ENCODE measurements around the gene LDAH. TPM values are rescaled to one million over a fixed set of nuclear protein-coding genes. Genes with fewer than 3 reads are reported as not detected.
A peak's percentile ranks its signal among the peaks of the same experiment; 100 is the strongest.

Gene LDAH
- total and polyA plus RNA-seq, 4 donors: 19.7 to 32.9 (median 21.8) TPM

DNA sequence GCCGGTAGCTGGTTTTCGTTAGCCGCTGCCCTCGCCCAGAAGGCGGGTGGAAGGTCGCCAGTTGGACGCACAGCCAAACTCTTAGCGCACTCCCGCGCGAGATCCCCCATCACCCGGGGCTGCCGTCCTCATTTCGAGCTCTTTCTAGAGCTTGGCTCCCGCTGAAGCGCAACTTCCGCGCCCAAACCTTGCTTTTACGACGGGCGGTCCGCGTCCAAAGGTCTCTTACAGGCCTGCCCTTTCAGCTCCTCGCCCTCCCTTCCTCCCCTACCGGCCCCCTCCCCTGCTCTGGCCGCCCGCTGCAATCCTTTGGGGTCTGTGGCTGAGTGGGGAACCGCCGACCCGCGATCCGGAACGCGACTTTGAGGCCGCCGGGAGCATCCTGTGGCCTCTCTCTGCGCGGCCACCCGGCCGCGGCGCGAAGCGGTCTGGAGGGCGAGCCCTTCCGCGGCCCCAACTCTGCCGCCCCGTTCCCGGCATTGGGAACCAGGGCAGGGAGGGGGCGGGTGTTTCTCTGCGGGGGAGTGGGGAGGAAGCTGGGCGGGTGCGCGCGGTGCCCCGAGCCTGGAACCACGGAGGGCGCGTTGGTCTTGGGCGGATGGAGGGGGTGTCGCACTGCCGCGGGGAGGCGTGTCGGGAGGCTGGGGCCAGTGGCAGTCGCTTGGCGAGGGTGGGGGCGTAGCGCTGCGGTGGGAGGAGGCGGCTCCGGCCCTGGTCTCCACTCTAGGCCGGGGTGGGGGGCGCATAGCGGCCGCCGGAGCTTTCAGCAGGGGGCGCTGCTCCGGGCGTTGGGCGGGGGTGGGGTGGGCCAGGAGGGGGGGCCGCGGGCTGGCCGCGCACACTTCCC, 156.4 kb downstream of the LDAH start, which contains the start of gene GDF7:
Gene GDF7 (plus strand): TSS at position 841 of the 847 bp plus-strand sequence. CDS start 96 bp downstream, outside the sequence.
- DNase-seq (ENCODE audit: low read depth in 4 of 6, low spot score in 6 of 6): peak in 2 of 6 donors; percentile 22 to 41
- under 1% methylated on average over 68 of the region's 86 CpGs for WGBS (ENCODE audit: insufficient coverage)
- peak within 1 kb of the TSS; percentile 31 for H3K4me3 ChIP-seq (ENCODE audit: low read depth, low read length)
- H3K27ac ChIP-seq (ENCODE audit: low read depth, low read length): no peak within 1 kb of the TSS
- no peaks in the 10 kb centered on the region for H3K36me3 ChIP-seq (ENCODE audit: control insufficient read depth, insufficient read depth, low read length)
- no peaks in the 10 kb centered on the region for H3K9me3 ChIP-seq (ENCODE audit: control insufficient read depth, insufficient read depth, low read length)
- H3K4me1 ChIP-seq (ENCODE audit: control insufficient read depth, insufficient read depth, low read length): peaks cover 54% of the 10 kb centered on the region
- peaks cover 95% of the 10 kb centered on the region for H3K27me3 ChIP-seq (ENCODE audit: control insufficient read depth, insufficient read depth, low read length)

DNA sequence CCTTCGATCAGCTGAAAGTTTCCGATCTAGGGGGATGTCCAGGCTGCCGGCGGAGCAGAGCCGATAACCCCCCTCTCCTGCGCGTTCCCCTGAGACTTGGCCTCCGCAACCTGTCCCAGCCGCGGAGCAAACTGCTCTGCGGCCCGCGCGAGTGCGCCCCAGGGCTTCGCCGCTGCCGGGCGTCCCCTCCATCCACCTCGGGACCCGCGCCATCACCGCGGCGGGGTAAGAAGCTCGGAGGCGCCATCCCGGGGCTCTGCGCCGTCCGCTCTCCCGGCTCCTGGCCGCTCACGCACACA, 156.9 kb downstream of the LDAH start:
- Histone ChIP-seq H3K9me3 (ENCODE audit: control insufficient read depth, insufficient read depth, low read length) (no peaks in the 10 kb centered on the region), H3K4me1 (ENCODE audit: control insufficient read depth, insufficient read depth, low read length) (peaks cover 49% of the 10 kb centered on the region), H3K27me3 (ENCODE audit: control insufficient read depth, insufficient read depth, low read length) (peaks cover 94% of the 10 kb centered on the region), H3K36me3 (ENCODE audit: control insufficient read depth, insufficient read depth, low read length) (no peaks in the 10 kb centered on the region), H3K4me3 (ENCODE audit: low read depth, low read length) (peak overlapping the region; percentile 2), H3K27ac (ENCODE audit: low read depth, low read length) (no peak overlapping the region)
- DNase-seq (ENCODE audit: low read depth in 4 of 6, low spot score in 6 of 6): no peak
- WGBS (ENCODE audit: insufficient coverage): under 1% methylated on average over 34 of the region's 34 CpGs

DNA sequence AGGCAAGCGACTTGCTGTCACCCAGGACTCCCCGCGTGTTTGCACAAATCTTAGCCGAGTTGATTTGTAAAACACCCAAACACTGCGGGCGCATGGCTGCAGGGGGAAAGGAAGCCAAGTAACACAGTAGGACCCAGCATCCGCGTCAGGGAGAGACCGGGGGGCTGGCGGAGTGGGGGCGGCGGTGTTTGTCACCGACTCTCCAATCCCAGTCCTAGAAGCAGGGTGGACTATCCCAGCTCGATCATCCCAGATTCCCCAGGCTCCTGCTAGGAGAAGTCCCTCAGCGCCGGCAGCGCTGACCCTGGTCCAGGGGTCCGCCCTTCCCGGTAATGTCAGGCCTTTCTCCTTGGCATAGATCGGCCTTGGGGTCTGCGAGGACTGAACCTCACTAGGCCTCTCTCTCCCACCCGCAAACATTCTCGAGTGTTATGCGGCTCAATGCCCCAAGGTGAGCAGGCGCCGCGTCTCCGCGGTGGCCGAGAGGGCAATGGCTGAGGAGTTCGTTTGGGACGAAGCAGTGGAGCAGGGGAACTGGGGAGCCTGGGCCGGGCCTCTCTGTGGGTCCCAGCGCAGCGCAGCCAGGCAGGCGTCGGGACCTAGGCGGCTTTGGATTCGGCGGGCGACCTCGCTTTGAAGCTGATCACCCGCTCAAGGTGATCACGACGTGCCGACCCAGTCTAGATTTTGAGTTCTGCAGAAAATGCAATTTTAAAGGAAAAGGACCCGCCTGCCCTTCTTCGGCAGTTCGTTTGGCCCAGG, 157.5 kb downstream of the LDAH start:
- 4% methylated on average over 49 of the region's 49 CpGs for WGBS (ENCODE audit: insufficient coverage)
- peak in 1 of 6 donors; percentile 17 for DNase-seq (ENCODE audit: low read depth in 4 of 6, low spot score in 6 of 6)
- Histone ChIP-seq H3K9me3 (ENCODE audit: control insufficient read depth, insufficient read depth, low read length) (no peaks in the 10 kb centered on the region), H3K27me3 (ENCODE audit: control insufficient read depth, insufficient read depth, low read length) (peaks cover 95% of the 10 kb centered on the region), H3K36me3 (ENCODE audit: control insufficient read depth, insufficient read depth, low read length) (no peaks in the 10 kb centered on the region), H3K4me1 (ENCODE audit: control insufficient read depth, insufficient read depth, low read length) (peaks cover 48% of the 10 kb centered on the region), H3K4me3 (ENCODE audit: low read depth, low read length) (peak overlapping the region; percentile 2), H3K27ac (ENCODE audit: low read depth, low read length) (no peak overlapping the region)

DNA sequence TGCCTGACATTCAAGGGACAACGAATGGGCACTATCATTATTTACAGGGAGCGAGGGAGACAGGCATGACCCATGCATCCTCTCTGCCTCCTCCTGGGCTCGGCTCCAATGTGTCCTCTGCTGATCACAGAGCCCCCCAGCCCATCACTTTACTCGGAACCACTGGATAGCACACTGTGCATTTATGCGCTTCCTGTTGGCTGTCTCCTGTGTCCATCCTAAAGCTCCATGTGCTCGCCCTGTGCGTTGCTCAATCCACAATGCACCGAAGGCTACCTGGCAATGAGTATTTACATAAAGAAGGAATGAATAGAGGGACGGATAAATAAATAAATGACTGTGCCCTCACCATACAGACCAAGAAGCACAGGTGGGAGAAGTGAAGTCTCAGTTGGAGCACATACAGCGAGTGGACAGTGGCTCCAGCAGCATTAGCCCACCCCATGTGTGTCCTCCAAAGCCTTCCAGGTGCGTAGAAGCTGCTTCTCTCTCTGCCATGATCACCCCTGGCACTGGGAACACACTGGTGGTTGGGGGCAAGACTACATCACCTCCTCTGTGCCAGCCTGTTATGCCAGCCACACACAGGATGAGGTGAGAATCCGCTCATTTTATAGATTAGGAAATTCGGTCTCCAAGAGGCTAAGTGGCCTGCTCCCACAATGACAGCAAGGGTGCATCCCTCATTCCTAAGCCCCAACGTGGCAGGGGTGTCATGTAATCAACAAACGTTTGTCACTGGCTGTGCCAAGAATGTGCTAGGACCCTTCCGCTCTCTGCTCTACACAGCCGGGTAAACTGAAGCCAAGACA, 158.3 kb downstream of the LDAH start:
- WGBS (ENCODE audit: insufficient coverage): 22% methylated on average over 14 of the region's 17 CpGs
- Histone ChIP-seq H3K9me3 (ENCODE audit: control insufficient read depth, insufficient read depth, low read length) (no peaks in the 10 kb centered on the region), H3K27me3 (ENCODE audit: control insufficient read depth, insufficient read depth, low read length) (peaks cover 91% of the 10 kb centered on the region), H3K27ac (ENCODE audit: low read depth, low read length) (no peak overlapping the region), H3K4me3 (ENCODE audit: low read depth, low read length) (no peak overlapping the region), H3K36me3 (ENCODE audit: control insufficient read depth, insufficient read depth, low read length) (no peaks in the 10 kb centered on the region), H3K4me1 (ENCODE audit: control insufficient read depth, insufficient read depth, low read length) (peaks cover 40% of the 10 kb centered on the region)
- peak in 1 of 6 donors; percentile 53 for DNase-seq (ENCODE audit: low read depth in 4 of 6, low spot score in 6 of 6)

DNA sequence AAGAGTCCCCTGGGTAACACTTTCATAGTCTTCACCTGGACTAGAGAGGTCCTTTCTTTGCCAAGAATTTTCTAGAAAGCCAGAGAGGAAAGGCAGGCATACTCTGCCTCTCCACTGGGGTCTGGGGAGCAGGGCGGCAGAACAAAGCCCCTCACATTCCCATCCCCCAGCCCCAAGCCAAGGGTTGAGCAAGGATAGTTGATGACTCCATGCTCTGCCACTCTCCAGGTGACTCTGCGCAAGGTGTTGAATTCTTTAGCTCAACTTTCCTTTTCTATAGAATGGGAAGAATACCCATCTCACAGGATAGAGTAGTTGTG, 158.9 kb downstream of the LDAH start:
- whole genome bisulfite sequencing (ENCODE audit: insufficient coverage): no CpG with 5 or more reads among the region's 2 CpGs
- DNase-seq (ENCODE audit: low read depth in 4 of 6, low spot score in 6 of 6): no peak
- Histone ChIP-seq H3K9me3 (ENCODE audit: control insufficient read depth, insufficient read depth, low read length) (no peaks in the 10 kb centered on the region), H3K4me1 (ENCODE audit: control insufficient read depth, insufficient read depth, low read length) (peaks cover 34% of the 10 kb centered on the region), H3K4me3 (ENCODE audit: low read depth, low read length) (no peak overlapping the region), H3K27ac (ENCODE audit: low read depth, low read length) (no peak overlapping the region), H3K27me3 (ENCODE audit: control insufficient read depth, insufficient read depth, low read length) (peaks cover 88% of the 10 kb centered on the region), H3K36me3 (ENCODE audit: control insufficient read depth, insufficient read depth, low read length) (no peaks in the 10 kb centered on the region)

DNA sequence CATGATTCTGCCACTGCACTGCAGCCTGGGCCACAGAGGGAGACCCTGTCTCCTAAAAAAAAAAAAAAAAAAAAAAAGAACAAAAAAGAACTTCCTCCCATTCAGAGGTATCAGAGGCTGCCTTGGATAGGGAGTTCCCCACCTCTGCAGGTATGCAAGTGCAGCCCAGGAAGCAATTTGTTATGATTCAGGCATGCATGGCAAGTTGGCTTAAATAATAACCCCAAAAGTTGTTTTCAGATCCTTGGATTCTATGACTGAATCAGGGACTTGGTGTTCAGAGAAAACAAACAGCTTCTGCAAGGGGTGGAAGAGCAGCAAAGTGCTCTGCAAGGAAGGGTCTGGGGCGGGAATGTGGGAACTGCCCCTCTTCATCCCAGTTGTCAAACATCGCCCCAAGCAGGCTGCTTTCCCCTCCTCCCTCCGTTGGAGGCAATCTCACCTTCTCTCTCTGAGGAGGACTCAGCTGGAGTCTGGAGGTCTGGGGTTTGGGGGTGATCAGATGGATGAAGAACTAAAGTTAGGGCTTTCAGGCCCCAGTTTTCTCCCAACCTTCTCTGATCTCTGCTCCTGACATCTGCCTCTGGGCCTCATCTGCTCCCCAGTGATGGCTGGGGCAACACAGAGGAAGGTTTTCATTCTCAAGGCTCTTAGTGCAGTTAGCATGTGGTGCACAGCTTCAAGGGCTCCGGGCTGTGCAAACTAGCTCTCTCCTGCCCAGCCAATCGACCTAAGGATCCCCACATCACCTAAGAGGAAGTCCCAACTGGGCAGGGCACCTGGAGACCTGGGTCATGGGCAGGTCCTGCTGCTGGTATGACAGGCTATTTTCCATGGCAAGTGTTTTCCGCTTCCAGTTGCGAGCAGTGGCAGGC, 159.5 kb downstream of the LDAH start:
- Histone ChIP-seq H3K4me3 (ENCODE audit: low read depth, low read length) (no peak overlapping the region), H3K27me3 (ENCODE audit: control insufficient read depth, insufficient read depth, low read length) (peaks cover 84% of the 10 kb centered on the region), H3K27ac (ENCODE audit: low read depth, low read length) (no peak overlapping the region), H3K4me1 (ENCODE audit: control insufficient read depth, insufficient read depth, low read length) (peaks cover 30% of the 10 kb centered on the region), H3K9me3 (ENCODE audit: control insufficient read depth, insufficient read depth, low read length) (no peaks in the 10 kb centered on the region), H3K36me3 (ENCODE audit: control insufficient read depth, insufficient read depth, low read length) (no peaks in the 10 kb centered on the region)
- no peak for DNase-seq (ENCODE audit: low read depth in 4 of 6, low spot score in 6 of 6)
- WGBS (ENCODE audit: insufficient coverage): 30% methylated on average over 4 of the region's 7 CpGs

DNA sequence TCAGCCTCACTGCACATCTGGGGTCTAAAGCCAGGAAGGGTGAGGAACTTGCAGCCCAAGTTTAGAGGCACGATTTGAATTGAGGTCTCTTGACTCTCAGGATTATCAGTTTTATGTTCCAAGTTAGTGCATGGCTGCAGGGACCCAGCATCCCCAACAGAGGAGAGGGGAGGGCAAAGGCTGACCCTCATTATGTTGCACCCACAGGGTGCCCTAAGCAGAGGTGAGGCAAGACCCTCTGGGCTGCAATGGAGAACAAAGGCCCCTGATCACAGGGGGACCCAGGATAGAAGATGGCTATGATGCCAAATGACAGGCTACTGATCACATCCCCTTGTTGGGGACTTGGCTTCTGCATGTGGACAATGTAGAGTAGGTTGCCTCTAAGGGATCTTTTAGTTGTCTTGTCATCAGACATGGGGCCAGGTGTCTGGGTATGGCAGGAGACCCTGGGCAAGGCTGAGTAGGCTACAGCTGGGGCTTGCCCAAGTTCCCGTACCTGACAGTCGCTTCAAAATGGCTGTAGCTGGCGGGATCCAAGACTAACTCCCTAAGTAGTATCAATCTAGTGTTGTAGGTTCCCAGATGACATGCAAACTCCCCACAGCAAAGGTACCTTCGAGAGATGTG, 160.5 kb downstream of the LDAH start:
- no peak for DNase-seq (ENCODE audit: low read depth in 4 of 6, low spot score in 6 of 6)
- H3K27ac ChIP-seq (ENCODE audit: low read depth, low read length): no peak overlapping the region
- no peaks in the 10 kb centered on the region for H3K36me3 ChIP-seq (ENCODE audit: control insufficient read depth, insufficient read depth, low read length)
- no peaks in the 10 kb centered on the region for H3K9me3 ChIP-seq (ENCODE audit: control insufficient read depth, insufficient read depth, low read length)
- 44% methylated on average over 1 of the region's 5 CpGs for WGBS (ENCODE audit: insufficient coverage)
- H3K27me3 ChIP-seq (ENCODE audit: control insufficient read depth, insufficient read depth, low read length): peaks cover 77% of the 10 kb centered on the region
- peaks cover 26% of the 10 kb centered on the region for H3K4me1 ChIP-seq (ENCODE audit: control insufficient read depth, insufficient read depth, low read length)
- no peak overlapping the region for H3K4me3 ChIP-seq (ENCODE audit: low read depth, low read length)

DNA sequence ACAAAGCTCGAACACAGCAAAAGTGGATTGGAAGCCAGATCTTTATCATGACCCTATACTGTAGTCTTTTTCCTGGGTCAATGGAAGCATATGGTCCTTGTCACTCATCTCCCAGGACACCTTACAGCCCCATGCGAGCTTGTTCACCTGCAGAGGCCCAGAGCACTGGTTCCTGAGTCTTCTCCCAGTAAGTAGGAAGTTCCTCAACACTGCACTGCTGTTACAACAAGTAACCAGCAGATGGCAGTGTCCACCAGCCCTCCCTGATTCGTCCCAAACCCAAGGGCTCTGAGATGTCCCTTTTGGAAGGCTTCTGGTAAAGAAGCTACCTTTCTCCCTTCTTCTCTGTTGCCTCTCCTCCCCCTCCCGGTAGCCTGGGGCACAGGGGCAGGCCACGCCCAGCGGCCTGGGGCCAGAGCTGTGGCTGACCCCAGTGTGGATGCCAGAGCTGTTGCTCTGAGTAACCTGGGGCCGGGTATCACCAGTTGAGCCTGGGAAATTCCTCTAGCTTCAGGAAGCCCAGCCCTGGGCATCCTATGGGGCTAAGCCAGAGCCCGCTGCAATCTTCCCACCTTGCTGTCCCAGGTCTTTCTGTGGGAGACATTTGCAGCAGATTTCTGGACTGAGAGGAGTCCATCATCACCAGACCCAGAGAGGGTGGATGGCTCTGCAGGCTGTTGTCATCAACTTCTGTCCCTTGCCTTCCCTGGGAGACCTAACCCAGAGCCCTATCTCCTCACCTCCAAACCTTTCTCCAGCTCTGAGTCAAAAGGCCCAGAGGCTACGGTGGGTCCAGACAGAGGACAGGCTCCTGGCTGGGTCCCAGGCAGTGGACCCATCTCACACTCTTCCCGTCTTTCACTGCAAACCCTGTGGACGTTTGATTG, 161.2 kb downstream of the LDAH start:
- peak in 5 of 6 donors; percentile 44 to 93 (median 69) for DNase-seq (ENCODE audit: low read depth in 4 of 6, low spot score in 6 of 6)
- no peak overlapping the region for H3K4me3 ChIP-seq (ENCODE audit: low read depth, low read length)
- H3K27ac ChIP-seq (ENCODE audit: low read depth, low read length): no peak overlapping the region
- no peaks in the 10 kb centered on the region for H3K9me3 ChIP-seq (ENCODE audit: control insufficient read depth, insufficient read depth, low read length)
- 28% methylated on average over 11 of the region's 11 CpGs for WGBS (ENCODE audit: insufficient coverage)
- peaks cover 74% of the 10 kb centered on the region for H3K27me3 ChIP-seq (ENCODE audit: control insufficient read depth, insufficient read depth, low read length)
- peaks cover 22% of the 10 kb centered on the region for H3K4me1 ChIP-seq (ENCODE audit: control insufficient read depth, insufficient read depth, low read length)
- H3K36me3 ChIP-seq (ENCODE audit: control insufficient read depth, insufficient read depth, low read length): no peaks in the 10 kb centered on the region
